Natural killer cell (primary cell): ENCODE data around the gene NFU1. TPM values are rescaled to one million over a fixed set of nuclear protein-coding genes. Genes with fewer than 3 reads are reported as not detected.
"Not testable (repeated sequence)": the region's sequence is repeated elsewhere in the genome, so short reads cannot be mapped to it uniquely, and the experiment has no call there.

Experiments
- ATAC-seq, 3 donors: fragments of 150-1000 bp in 2 of 3; fragments of 200-7000 bp in 1 of 3; cut with Tn5 transposase; 1 replicate in 1 of 3; 2 replicates in 2 of 3; pipeline ENCODE4 v1.10.0; 2021; ENCODE audit warnings: mild to moderate bottlenecking in 2 of 3, moderate library complexity in 2 of 3
- DNase-seq, 2 donors: peaks; one replicate each; pipeline versions ENCODE4 v3.0.0 to v3.0.0-alpha.2; 2013 to 2021; ENCODE audit warnings: mixed read lengths in 1 of 2
- H3K27ac ChIP-seq: one replicate; pipeline ENCODE4 v1.5.1; 2013; ENCODE audit warnings: mild to moderate bottlenecking, low read length
- H3K27me3 ChIP-seq: one replicate; pipeline ENCODE4 v1.6.1; 2013; ENCODE audit warnings: low read length; ENCODE audit not compliant: control insufficient read depth, insufficient read depth
- H3K36me3 ChIP-seq: one replicate; pipeline ENCODE4 v1.6.1; 2013; ENCODE audit warnings: low read length; ENCODE audit not compliant: control insufficient read depth, insufficient read depth
- H3K4me1 ChIP-seq: one replicate; pipeline ENCODE4 v1.6.1; 2013; ENCODE audit warnings: low read length; ENCODE audit not compliant: control insufficient read depth, insufficient read depth
- H3K4me3 ChIP-seq: one replicate; pipeline ENCODE4 v1.5.1; 2013; ENCODE audit warnings: low read length
- H3K9me3 ChIP-seq: one replicate; pipeline ENCODE4 v1.6.1; 2013; ENCODE audit warnings: low read length; ENCODE audit not compliant: control insufficient read depth, insufficient read depth
- H3K27ac Mint-ChIP-seq, 2 donors: one replicate each; pipeline ENCODE4 v1.8.0; 2022; ENCODE audit warnings: mild to moderate bottlenecking in 2 of 2, mixed read lengths in 2 of 2, moderate library complexity in 1 of 2
- H3K27me3 Mint-ChIP-seq, 2 donors: one replicate each; pipeline ENCODE4 v1.8.0; 2022; ENCODE audit warnings: low read depth in 2 of 2, mixed read lengths in 2 of 2
- H3K36me3 Mint-ChIP-seq: one replicate; pipeline ENCODE4 v1.8.0; 2022; ENCODE audit warnings: mixed read lengths
- H3K4me1 Mint-ChIP-seq, 2 donors: one replicate each; pipeline ENCODE4 v1.8.0; 2022; ENCODE audit warnings: mixed read lengths in 2 of 2
- H3K4me3 Mint-ChIP-seq: one replicate; pipeline ENCODE4 v1.8.0; 2022; ENCODE audit warnings: mild to moderate bottlenecking, moderate library complexity, mixed read lengths
- H3K9me3 Mint-ChIP-seq, 2 donors: one replicate each; pipeline ENCODE4 v1.8.0; 2022; ENCODE audit warnings: mixed read lengths in 2 of 2
- CTCF ChIP-seq: fragments of 200-600 bp; IDR thresholded peaks from one replicate; pipeline ENCODE4 v1.8.0; 2022; ENCODE audit warnings: antibody characterized with exemption
- WGBS: methylation state at CpG from one replicate; pipeline ENCODE4 v1.1.7; 2013; ENCODE audit warnings: missing lambda C conversion rate; ENCODE audit not compliant: insufficient coverage; 5-methylcytosine and 5-hydroxymethylcytosine counted together
- intact Hi-C: fragments of 100-400 bp; cut with micrococcal nuclease; formaldehyde crosslinking; loops from one replicate; pipeline ENCODE4 v1.14.2; 2022
- total RNA-seq, 4 donors: library from RNA; stranded (reverse); fragments of 120-200 nt in 1 of 4; gene quantifications; one replicate each; pipeline versions ENCODE4 v1.2.3 to v1.2.4, GENCODE V29; 2013 to 2022

Gene NFU1
- total RNA-seq, 3 donors from 2014 or later (not counting 1 experiment from before 2014, with no cell fraction given), result 21.4 to 25.0 (median 23.6) TPM

GRCh38 chr2:69450735-69451416 is 13.6 kb upstream of the NFU1 start:
- H3K4me3 ChIP-seq, result no peak overlapping the region
- ATAC-seq (no peak), DNase-seq (no peak)
- H3K36me3 ChIP-seq, result no peaks in the 10 kb centered on the region
- intact Hi-C loops, result no loop called here
- H3K4me3 Mint-ChIP-seq, result no peak overlapping the region
- H3K27ac ChIP-seq, result no peak overlapping the region
- no peaks in the 10 kb centered on the region for H3K27me3 Mint-ChIP-seq
- H3K36me3 Mint-ChIP-seq, result no peaks in the 10 kb centered on the region
- 96% methylated on average over 6 of the region's 6 CpGs for WGBS
- H3K4me1 ChIP-seq, result no peaks in the 10 kb centered on the region
- no peak overlapping the region for H3K27ac Mint-ChIP-seq
- no peaks in the 10 kb centered on the region for H3K9me3 ChIP-seq
- TF ChIP-seq CTCF, result no peak
- no peaks in the 10 kb centered on the region for H3K27me3 ChIP-seq
- peaks cover 12 to 18% of the 10 kb centered on the region in 2 donors for H3K4me1 Mint-ChIP-seq
- no peaks in the 10 kb centered on the region for H3K9me3 Mint-ChIP-seq

DNA sequence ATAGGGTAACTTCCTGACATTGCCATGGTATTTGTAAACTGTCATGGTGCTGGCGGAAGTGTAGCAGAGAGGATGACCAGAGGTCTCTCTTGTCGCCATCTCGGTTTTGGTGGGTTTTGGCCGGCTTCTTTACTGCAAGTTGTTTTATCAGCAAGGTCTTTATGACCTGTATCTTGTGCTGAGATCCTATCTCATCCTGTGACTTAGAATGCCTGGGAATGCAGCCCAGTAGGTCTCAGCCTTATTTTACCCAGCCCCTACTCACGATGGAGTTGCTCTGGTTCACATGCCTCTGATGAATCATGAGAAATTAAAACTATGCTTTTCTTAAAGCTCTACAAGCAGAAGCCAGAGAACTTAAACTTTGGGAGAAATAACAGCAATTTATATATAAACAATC is 12.7 kb upstream of the NFU1 start:
- H3K4me1 ChIP-seq, result no peaks in the 10 kb centered on the region
- 94% methylated on average over 5 of the region's 5 CpGs for WGBS
- no peaks in the 10 kb centered on the region for H3K27me3 ChIP-seq
- H3K36me3 Mint-ChIP-seq, result no peaks in the 10 kb centered on the region
- H3K4me3 Mint-ChIP-seq, result no peak overlapping the region
- TF ChIP-seq CTCF, result no peak
- no peak overlapping the region for H3K27ac ChIP-seq
- H3K36me3 ChIP-seq, result no peaks in the 10 kb centered on the region
- no peaks in the 10 kb centered on the region for H3K9me3 Mint-ChIP-seq
- DNase-seq, result no peak
- peaks cover 4 to 10% of the 10 kb centered on the region in 2 donors for H3K4me1 Mint-ChIP-seq
- H3K4me3 ChIP-seq, result no peak overlapping the region
- H3K9me3 ChIP-seq, result no peaks in the 10 kb centered on the region
- no peaks in the 10 kb centered on the region for H3K27me3 Mint-ChIP-seq
- no peak for ATAC-seq
- H3K27ac Mint-ChIP-seq, result no peak overlapping the region
- intact Hi-C loops, result no loop called here

DNA sequence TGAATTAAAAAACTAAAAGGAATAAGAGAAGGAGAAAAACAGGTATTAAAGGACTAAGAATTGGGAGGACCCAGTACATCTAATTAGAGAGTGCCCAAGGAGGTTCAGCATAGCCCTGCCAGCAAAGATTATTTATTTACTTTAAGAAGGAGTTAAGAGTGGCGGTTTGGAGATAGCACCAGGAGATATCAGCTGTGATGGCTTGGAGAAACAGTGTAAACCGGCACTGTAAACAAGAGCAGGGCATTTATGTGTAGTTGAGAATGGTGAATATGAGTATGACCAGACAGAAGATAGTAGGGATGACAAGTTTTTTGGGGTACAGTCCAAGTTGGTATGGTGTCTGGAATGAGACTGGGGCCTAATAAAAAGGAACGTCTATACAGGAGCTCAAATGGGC is 6.4 kb upstream of the NFU1 start:
- DNase-seq, H3K9me3 Mint-ChIP-seq, H3K27me3 ChIP-seq, H3K4me1 ChIP-seq, intact Hi-C loops, ATAC-seq, H3K4me3 ChIP-seq, H3K4me1 Mint-ChIP-seq, H3K9me3 ChIP-seq, H3K36me3 ChIP-seq, H3K36me3 Mint-ChIP-seq, H3K27ac Mint-ChIP-seq, H3K27ac ChIP-seq, H3K27me3 Mint-ChIP-seq, H3K4me3 Mint-ChIP-seq: not testable (repeated sequence)
- WGBS, result 97% methylated on average over 3 of the region's 3 CpGs

GRCh38 chr2:69439499-69439898 is 2.3 kb upstream of the NFU1 start:
- not testable (repeated sequence) for H3K27me3 ChIP-seq, H3K27me3 Mint-ChIP-seq, H3K4me3 ChIP-seq, H3K9me3 ChIP-seq, H3K36me3 Mint-ChIP-seq, H3K9me3 Mint-ChIP-seq, H3K27ac ChIP-seq, ATAC-seq, H3K36me3 ChIP-seq, DNase-seq
- 100% methylated on average over 2 of the region's 2 CpGs for WGBS
- intact Hi-C loops, result loop anchor here (5.0 to 10.0 kb wide), 2 partner anchors 273 to 385 kb away; partner anchors contain the start of gene GMCL1
- H3K4me1 ChIP-seq, result peaks cover 20% of the 10 kb centered on the region
- peak overlapping the region; percentile 96 to 98 for H3K27ac Mint-ChIP-seq
- peak overlapping the region; percentile 38 for H3K4me3 Mint-ChIP-seq
- peaks cover 27 to 35% of the 10 kb centered on the region in 2 donors for H3K4me1 Mint-ChIP-seq
